GM12878 (cell line): ENCODE data around the gene UBALD2. TPM values are rescaled to one million over a fixed set of nuclear protein-coding genes. Genes with fewer than 3 reads are reported as not detected.

Experiments used
- ATAC-seq: fragments of 200-7000 bp; cut with Tn5 transposase; 3 replicates; pipeline ENCODE4 v1.9.1; 2020; ENCODE audit warnings: mild to moderate bottlenecking, moderate library complexity
- BruUV-seq: library from RNA; stranded (reverse); fragments of 400-500 nt; replicated peaks from 2 replicates; lab custom pipeline; 2021; lab: Mats Ljungman, UMichigan
- CTCF ChIA-PET: fragments of 300-600 bp; sonication (Branson Sonifier 250); formaldehyde crosslinking; extraction: SDS; loops from one replicate; lab custom pipeline; 2021; ENCODE audit warnings: inconsistent platforms; lab: Yijun Ruan, JAX
- POLR2A ChIA-PET: fragments of 350-600 bp; formaldehyde crosslinking; extraction: SDS; loops from one replicate; lab custom pipeline; 2021; ENCODE audit warnings: inconsistent platforms; lab: Charles Lee
- RAD21 ChIA-PET: fragments of 300-600 bp; sonication (Branson Sonifier 250); formaldehyde crosslinking; loops from one replicate; lab custom pipeline; 2023; ENCODE audit warnings: antibody characterized with exemption; ENCODE audit not compliant: unreplicated experiment; lab: Charles Lee
- SMC1A ChIA-PET: fragments of 300-600 bp; sonication (Branson Sonifier 250); formaldehyde crosslinking; loops from one replicate; lab custom pipeline; 2023; ENCODE audit not compliant: unreplicated experiment, uncharacterized antibody; lab: Charles Lee
- DNase-seq: peaks from one replicate; pipeline ENCODE4 v3.0.0-alpha.2; 2011; ENCODE audit warnings: low read depth, low spot score
- FAIRE-seq: peaks from 3 replicates; lab custom pipeline; 2011; peaks lifted over from hg19 to GRCh38; lab: Jason Lieb, UNC
- H2AFZ ChIP-seq: 2 replicates; pipeline ENCODE4 v1.6.0; 2011; ENCODE audit warnings: low read depth, low read length, control low read depth; ENCODE audit not compliant: control insufficient read depth
- H3K27ac ChIP-seq: 2 replicates; pipeline ENCODE4 v1.5.1; 2011; ENCODE audit warnings: control low read depth; ENCODE audit not compliant: control insufficient read depth, insufficient read depth
- H3K27me3 ChIP-seq, 2 experiments: replicated peaks in 1 of 2; 2 replicates each; pipeline versions ENCODE4 v1.6.0 to v1.6.1; 2011; ENCODE audit warnings: low read length in 1 of 2; ENCODE audit not compliant: control insufficient read depth in 2 of 2, insufficient read depth in 2 of 2
- H3K36me3 ChIP-seq, 2 experiments: 2 replicates each; pipeline ENCODE4 v1.5.1; 2011; ENCODE audit warnings: low read length in 1 of 2; ENCODE audit not compliant: control insufficient read depth in 2 of 2, insufficient read depth in 2 of 2
- H3K4me1 ChIP-seq: 2 replicates; pipeline ENCODE4 v1.6.1; 2011; ENCODE audit warnings: mild to moderate bottlenecking, low read length, moderate library complexity, mixed read lengths; ENCODE audit not compliant: control insufficient read depth, insufficient read depth
- H3K4me2 ChIP-seq: 2 replicates; pipeline ENCODE4 v1.6.0; 2011; ENCODE audit warnings: control low read depth; ENCODE audit not compliant: control insufficient read depth, insufficient read depth
- H3K4me3 ChIP-seq: fragments of 200-600 bp; sonication (generic); 2 replicates; pipeline ENCODE4 v1.5.1; 2016
- H3K79me2 ChIP-seq: 2 replicates; pipeline ENCODE4 v1.6.0; 2011; ENCODE audit warnings: low read length; ENCODE audit not compliant: control insufficient read depth, insufficient read depth
- H3K9ac ChIP-seq: 2 replicates; pipeline ENCODE4 v1.8.0; 2011; ENCODE audit warnings: low read length, control low read depth, mixed read lengths; ENCODE audit not compliant: control insufficient read depth, insufficient read depth
- H3K9me3 ChIP-seq: replicated peaks from 3 replicates; pipeline ENCODE4 v1.5.1; 2011; ENCODE audit warnings: mild to moderate bottlenecking, low read length; ENCODE audit not compliant: control insufficient read depth, insufficient read depth
- H4K20me1 ChIP-seq: 2 replicates; pipeline ENCODE4 v1.6.0; 2011; ENCODE audit not compliant: control insufficient read depth, insufficient read depth
- CBX5 ChIP-seq: sonication (generic); IDR thresholded peaks from 2 replicates; pipeline ENCODE4 v1.6.1; 2016; ENCODE audit warnings: low read depth, moderate library complexity, mild to moderate bottlenecking, inconsistent platforms
- CREB1 ChIP-seq: IDR thresholded peaks from 2 replicates; pipeline ENCODE4 v1.6.1; 2012; ENCODE audit warnings: low read depth, mild to moderate bottlenecking, inconsistent platforms
- CREM ChIP-seq: IDR thresholded peaks from 2 replicates; pipeline ENCODE4 v1.6.1; 2014; ENCODE audit warnings: antibody characterized with exemption, low read depth
- E2F4 ChIP-seq: IDR thresholded peaks from 2 replicates; pipeline ENCODE4 v1.6.1; 2012; ENCODE audit warnings: low read depth, low read length, improper control_type of control experiment
- ESRRA ChIP-seq: IDR thresholded peaks from 2 replicates; pipeline ENCODE4 v1.6.1; 2012; ENCODE audit warnings: mild to moderate bottlenecking, low read length, improper control_type of control experiment
- HCFC1 ChIP-seq: fragments of 150-350 bp; IDR thresholded peaks from 2 replicates; pipeline ENCODE4 v1.6.1; 2014; ENCODE audit warnings: low read length
- RB1 ChIP-seq: fragments of 450-650 bp; formaldehyde crosslinking; IDR thresholded peaks from 2 replicates; pipeline ENCODE4 v1.6.1; 2017; ENCODE audit warnings: mild to moderate bottlenecking, borderline replicate concordance
- RBBP5 ChIP-seq: fragments of 200-600 bp; sonication (generic); conservative IDR thresholded peaks from 2 replicates; pipeline ENCODE4 v1.6.1; 2016
- RUNX3 ChIP-seq: IDR thresholded peaks from 2 replicates; pipeline ENCODE4 v1.6.1; 2012; ENCODE audit warnings: low read length, inconsistent platforms
- SMAD5 ChIP-seq: IDR thresholded peaks from 2 replicates; pipeline ENCODE4 v1.6.1; 2016; ENCODE audit warnings: antibody characterized with exemption, low read depth
- SUPT20H ChIP-seq: IDR thresholded peaks from 2 replicates; pipeline ENCODE4 v1.6.1; 2011; ENCODE audit warnings: low read depth, mild to moderate bottlenecking, low read length, moderate library complexity, borderline replicate concordance; ENCODE audit not compliant: control insufficient read depth
- ZBTB40 ChIP-seq: fragments of 450-650 bp; IDR thresholded peaks from 2 replicates; pipeline ENCODE4 v1.6.1; 2016; ENCODE audit warnings: mild to moderate bottlenecking, moderate library complexity, borderline replicate concordance
- ZNF274 ChIP-seq: IDR thresholded peaks from one replicate; pipeline ENCODE4 v1.8.0; 2011; ENCODE audit not compliant: insufficient read length, insufficient read depth
- WGBS: methylation state at CpG from one replicate; pipeline ENCODE4 v1.1.6; 2016; ENCODE audit warnings: low lambda C conversion rate; ENCODE audit not compliant: insufficient replicate concordance, insufficient coverage; ENCODE audit errors: missing lambda C conversion rate; 5-methylcytosine and 5-hydroxymethylcytosine counted together
- in situ Hi-C: fragments of 300-500 bp; cut with MboI; formaldehyde crosslinking; loops from 9 replicates; pipeline ENCODE4 v1.14.3; 2018; ENCODE audit warnings: mixed read lengths
- intact Hi-C: fragments of 100-400 bp; cut with micrococcal nuclease; formaldehyde crosslinking; loops from one replicate; pipeline ENCODE4 v1.14.2; 2022; ENCODE audit not compliant: unreplicated experiment
- polyA plus RNA-seq, 11 experiments: library from polyadenylated mRNA; depleted of rRNA in 4 of 11; unstranded in 6 of 11; stranded (reverse) in 5 of 11; fragments of >200 nt; fragmentation: Nextera tagmentation in 4 of 11; fragmentation: Illumina TruSeq in 1 of 11; extraction: Ambion mirVana in 4 of 11; extraction: Trizol in 1 of 11; gene quantifications; 1 replicate in 1 of 11; 2 replicates in 10 of 11; pipeline versions ENCODE4 v1.2.1 to v1.2.3, GENCODE V29; 2011 to 2016; ENCODE audit warnings: inconsistent platforms in 2 of 11, missing spikeins in 2 of 11, low read depth in 1 of 11
- total RNA-seq, 4 experiments: library from RNA; depleted of rRNA in 3 of 4; stranded (reverse); fragments of >200 nt in 3 of 4; fragmentation: Illumina TruSeq in 1 of 4; extraction: Trizol in 1 of 4; gene quantifications; 2 replicates each; pipeline versions ENCODE4 v1.2.1 to v1.2.3, GENCODE V29; 2013 to 2021
- TF ChIP-seq, protein P1 (sequence below): IDR thresholded peaks from 2 replicates; pipeline ENCODE4 v1.6.1; 2012; ENCODE audit warnings: improper control_type of control experiment, low read depth, low read length; ENCODE audit not compliant: insufficient replicate concordance

Gene UBALD2
- total and polyA plus RNA-seq, 10 of the 15 experiments (the other 5 are each of a cell fraction or from before 2014, with no cell fraction given), result 2.8 to 165 (median 20.6) TPM

DNA sequence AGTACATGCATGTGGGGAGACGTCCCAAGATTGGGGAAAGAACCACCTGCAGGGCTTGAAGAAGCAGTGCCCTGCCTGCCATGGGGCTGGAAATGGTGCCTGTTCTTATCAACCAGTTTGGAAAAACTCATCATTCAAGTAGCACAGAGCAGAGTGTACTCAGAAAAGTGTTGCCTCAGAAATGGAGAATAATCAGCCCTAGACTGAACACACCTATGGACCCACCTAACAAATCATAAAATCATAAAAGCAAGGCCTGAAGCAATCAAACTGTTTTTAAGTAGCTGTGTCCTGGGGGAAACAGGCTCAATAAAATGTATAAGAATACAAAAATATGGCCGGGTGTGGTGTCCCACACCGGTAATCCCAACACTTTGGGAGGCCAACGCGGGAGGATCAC, 31.7 kb downstream of the UBALD2 start (continued):
- TF ChIP-seq ESRRA, result no peak
- no peak for TF ChIP-seq SUPT20H
- TF ChIP-seq SMAD5, result no peak
- no peak for TF ChIP-seq CREM
- no peak for TF ChIP-seq ZBTB40
- no peak for TF ChIP-seq CBX5
- no peak for TF ChIP-seq RB1
- TF ChIP-seq, all 136 proteins: peak for 0

DNA sequence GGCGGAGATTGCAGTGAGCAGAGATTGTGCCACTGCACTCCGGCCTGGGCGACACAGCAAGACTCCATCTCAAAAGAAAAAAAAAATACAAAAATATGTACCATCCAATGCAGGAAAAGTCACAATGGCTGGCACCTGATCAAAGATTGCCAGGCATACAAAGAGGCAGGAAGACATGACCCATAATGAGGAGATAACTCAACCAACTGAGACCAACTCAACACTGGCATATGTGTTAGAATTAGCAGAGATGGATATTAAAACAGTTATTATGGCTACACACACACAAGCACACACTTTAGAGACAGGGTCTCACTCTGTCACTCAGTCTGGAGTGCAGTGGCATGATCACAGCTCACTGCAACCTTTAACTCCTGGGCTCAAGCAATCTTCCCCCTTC, 32.3 kb downstream of the UBALD2 start:
- H3K4me1 ChIP-seq, result no peaks in the 10 kb centered on the region
- ChIA-PET CTCF (interaction anchor here (0.7 to 10.4 kb wide), 7 partner anchors 8 to 283 kb away, joined by 3 to 135 read pairs (median 29); no protein-coding TSS in a partner anchor), SMC1A (interaction anchor here (1.4 to 2.3 kb wide), 2 partner anchors 11 to 17 kb away, joined by 4 to 8 read pairs; no protein-coding TSS in a partner anchor), RAD21 (interaction anchor here (1.3 kb wide), 2 partner anchors 18 to 176 kb away, joined by 4 to 5 read pairs; no protein-coding TSS in a partner anchor), POLR2A (interaction anchor here (0.6 to 0.7 kb wide), 2 partner anchors 77 to 179 kb away, joined by 3 to 6 read pairs; no protein-coding TSS in a partner anchor)
- H3K27ac ChIP-seq, result no peak overlapping the region
- no peak overlapping the region for H3K4me3 ChIP-seq
- no peak for FAIRE-seq
- H3K9me3 ChIP-seq, result no peaks in the 10 kb centered on the region
- no peak for DNase-seq
- H3K4me2 ChIP-seq, result no peak overlapping the region
- H3K36me3 ChIP-seq, result no peaks in the 10 kb centered on the region
- in situ Hi-C loops, result no loop called here
- no peaks in the 10 kb centered on the region for H4K20me1 ChIP-seq
- intact Hi-C loops, result no loop called here
- BruUV-seq, result no TSS peak
- no peaks in the 10 kb centered on the region for H3K27me3 ChIP-seq
- no peak overlapping the region for H3K9ac ChIP-seq
- no peak for ATAC-seq
- no peaks in the 10 kb centered on the region for H3K79me2 ChIP-seq
- WGBS, result 80% methylated on average over 1 of the region's 3 CpGs
- no peak overlapping the region for H2AFZ ChIP-seq
- TF ChIP-seq HCFC1 (no peak), CREB1 (no peak), RUNX3 (no peak), E2F4 (no peak), RBBP5 (no peak), ZNF274 (no peak)
- TF ChIP-seq, protein P1, sequence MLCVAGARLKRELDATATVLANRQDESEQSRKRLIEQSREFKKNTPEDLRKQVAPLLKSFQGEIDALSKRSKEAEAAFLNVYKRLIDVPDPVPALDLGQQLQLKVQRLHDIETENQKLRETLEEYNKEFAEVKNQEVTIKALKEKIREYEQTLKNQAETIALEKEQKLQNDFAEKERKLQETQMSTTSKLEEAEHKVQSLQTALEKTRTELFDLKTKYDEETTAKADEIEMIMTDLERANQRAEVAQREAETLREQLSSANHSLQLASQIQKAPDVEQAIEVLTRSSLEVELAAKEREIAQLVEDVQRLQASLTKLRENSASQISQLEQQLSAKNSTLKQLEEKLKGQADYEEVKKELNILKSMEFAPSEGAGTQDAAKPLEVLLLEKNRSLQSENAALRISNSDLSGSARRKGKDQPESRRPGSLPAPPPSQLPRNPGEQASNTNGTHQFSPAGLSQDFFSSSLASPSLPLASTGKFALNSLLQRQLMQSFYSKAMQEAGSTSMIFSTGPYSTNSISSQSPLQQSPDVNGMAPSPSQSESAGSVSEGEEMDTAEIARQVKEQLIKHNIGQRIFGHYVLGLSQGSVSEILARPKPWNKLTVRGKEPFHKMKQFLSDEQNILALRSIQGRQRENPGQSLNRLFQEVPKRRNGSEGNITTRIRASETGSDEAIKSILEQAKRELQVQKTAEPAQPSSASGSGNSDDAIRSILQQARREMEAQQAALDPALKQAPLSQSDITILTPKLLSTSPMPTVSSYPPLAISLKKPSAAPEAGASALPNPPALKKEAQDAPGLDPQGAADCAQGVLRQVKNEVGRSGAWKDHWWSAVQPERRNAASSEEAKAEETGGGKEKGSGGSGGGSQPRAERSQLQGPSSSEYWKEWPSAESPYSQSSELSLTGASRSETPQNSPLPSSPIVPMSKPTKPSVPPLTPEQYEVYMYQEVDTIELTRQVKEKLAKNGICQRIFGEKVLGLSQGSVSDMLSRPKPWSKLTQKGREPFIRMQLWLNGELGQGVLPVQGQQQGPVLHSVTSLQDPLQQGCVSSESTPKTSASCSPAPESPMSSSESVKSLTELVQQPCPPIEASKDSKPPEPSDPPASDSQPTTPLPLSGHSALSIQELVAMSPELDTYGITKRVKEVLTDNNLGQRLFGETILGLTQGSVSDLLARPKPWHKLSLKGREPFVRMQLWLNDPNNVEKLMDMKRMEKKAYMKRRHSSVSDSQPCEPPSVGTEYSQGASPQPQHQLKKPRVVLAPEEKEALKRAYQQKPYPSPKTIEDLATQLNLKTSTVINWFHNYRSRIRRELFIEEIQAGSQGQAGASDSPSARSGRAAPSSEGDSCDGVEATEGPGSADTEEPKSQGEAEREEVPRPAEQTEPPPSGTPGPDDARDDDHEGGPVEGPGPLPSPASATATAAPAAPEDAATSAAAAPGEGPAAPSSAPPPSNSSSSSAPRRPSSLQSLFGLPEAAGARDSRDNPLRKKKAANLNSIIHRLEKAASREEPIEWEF, result no peak
